ENCODE data around the gene GRAMD1B.

GRAMD1B gene

GRCh38 chr11:123507043-123507442 is 77.0 kb downstream of the GRAMD1B start:
- H3F3A ChIP-seq (ENCODE audit: low read depth) = no peaks in the 10 kb centered on the region
- peaks cover 30% of the 10 kb centered on the region; the same call in 1 of the 2 replicates for H3K79me2 ChIP-seq (ENCODE audit: insufficient read depth, low read length)
- no peak overlapping the region for H3K4me3 ChIP-seq (ENCODE audit: low read length, poor library complexity, severe bottlenecking)
- peaks cover 12% of the 10 kb centered on the region for H4K20me1 ChIP-seq (ENCODE audit: insufficient read depth, low read length, poor library complexity, severe bottlenecking)
- H3K9ac ChIP-seq (ENCODE audit: low read depth, low read length, poor library complexity, severe bottlenecking) = no peak overlapping the region
- H3K9me2 ChIP-seq (replicated peaks; ENCODE audit: low read depth, low read length) = no peaks in the 10 kb centered on the region
- H3K4me1 ChIP-seq (ENCODE audit: insufficient read depth, low read length, poor library complexity, severe bottlenecking) = peaks cover 30% of the 10 kb centered on the region
- H3K27me3 ChIP-seq (ENCODE audit: insufficient read depth, low read length, poor library complexity, severe bottlenecking) = no peaks in the 10 kb centered on the region
- no peaks in the 10 kb centered on the region; the same call in 1 of the 2 replicates for H3K36me3 ChIP-seq (ENCODE audit: insufficient read depth, low read length)
- H3K9me3 ChIP-seq (ENCODE audit: insufficient read depth, low read depth, low read length) = no peaks in the 10 kb centered on the region
- no peak overlapping the region for H2AFZ ChIP-seq (ENCODE audit: low read length)
- no peak for TF ChIP-seq EZH2phosphoT487 (IDR thresholded peaks at IDR 0.05; ENCODE audit: borderline replicate concordance)
- H3K4me2 ChIP-seq (ENCODE audit: low read depth, low read length, poor library complexity, severe bottlenecking) = no peak overlapping the region

GRCh38 chr11:123509737-123510578 is 79.9 kb downstream of the GRAMD1B start:
- Histone ChIP-seq H3K9me3 (ENCODE audit: insufficient read depth, low read depth, low read length) (no peaks in the 10 kb centered on the region), H3K36me3 (ENCODE audit: insufficient read depth, low read length) (no peaks in the 10 kb centered on the region; the same call in 1 of the 2 replicates), H3K9me2 (replicated peaks; ENCODE audit: low read depth, low read length) (no peaks in the 10 kb centered on the region), H3K4me1 (ENCODE audit: insufficient read depth, low read length, poor library complexity, severe bottlenecking) (peaks cover 18% of the 10 kb centered on the region), H3K27me3 (ENCODE audit: insufficient read depth, low read length, poor library complexity, severe bottlenecking) (no peaks in the 10 kb centered on the region), H3K79me2 (ENCODE audit: insufficient read depth, low read length) (peaks cover 39% of the 10 kb centered on the region; the same call in 1 of the 2 replicates), H4K20me1 (ENCODE audit: insufficient read depth, low read length, poor library complexity, severe bottlenecking) (peaks cover 12% of the 10 kb centered on the region), H3K4me3 (ENCODE audit: low read length, poor library complexity, severe bottlenecking) (no peak overlapping the region), H2AFZ (ENCODE audit: low read length) (no peak overlapping the region), H3F3A (ENCODE audit: low read depth) (no peaks in the 10 kb centered on the region), H3K9ac (ENCODE audit: low read depth, low read length, poor library complexity, severe bottlenecking) (no peak overlapping the region), H3K4me2 (ENCODE audit: low read depth, low read length, poor library complexity, severe bottlenecking) (no peak overlapping the region)
- no peak for TF ChIP-seq CTCF (conservative IDR thresholded peaks at IDR 0.05; ENCODE audit: low read length)
- TF ChIP-seq EZH2phosphoT487 (IDR thresholded peaks at IDR 0.05; ENCODE audit: borderline replicate concordance) = no peak

- Histone ChIP-seq H3K27me3 (ENCODE audit: insufficient read depth, low read length, poor library complexity, severe bottlenecking) (no peaks in the 10 kb centered on the region), H3K4me2 (ENCODE audit: low read depth, low read length, poor library complexity, severe bottlenecking) (peak overlapping the region; percentile 56), H3K9ac (ENCODE audit: low read depth, low read length, poor library complexity, severe bottlenecking) (no peak overlapping the region), H3K9me3 (ENCODE audit: insufficient read depth, low read depth, low read length) (no peaks in the 10 kb centered on the region), H3K4me1 (ENCODE audit: insufficient read depth, low read length, poor library complexity, severe bottlenecking) (peaks cover 16% of the 10 kb centered on the region), H3K9me2 (replicated peaks; ENCODE audit: low read depth, low read length) (no peaks in the 10 kb centered on the region), H3K36me3 (ENCODE audit: insufficient read depth, low read length) (no peaks in the 10 kb centered on the region; the same call in 1 of the 2 replicates), H3K4me3 (ENCODE audit: low read length, poor library complexity, severe bottlenecking) (no peak overlapping the region), H3F3A (ENCODE audit: low read depth) (no peaks in the 10 kb centered on the region), H2AFZ (ENCODE audit: low read length) (no peak overlapping the region), H4K20me1 (ENCODE audit: insufficient read depth, low read length, poor library complexity, severe bottlenecking) (peaks cover 12% of the 10 kb centered on the region), H3K79me2 (ENCODE audit: insufficient read depth, low read length) (peaks cover 39% of the 10 kb centered on the region; the same call in 1 of the 2 replicates)
- no peak for TF ChIP-seq CTCF (conservative IDR thresholded peaks at IDR 0.05; ENCODE audit: low read length)
- no peak for TF ChIP-seq EZH2phosphoT487 (IDR thresholded peaks at IDR 0.05; ENCODE audit: borderline replicate concordance)
Observed at GRCh38 chr11:123510579-123510905, 80.5 kb downstream of the GRAMD1B start.

Measured in Loucy (cell line).